GM12801 (cell line): ENCODE data around the gene CTNND2.

ENCODE experiments used
- CTCF ChIP-seq: IDR thresholded peaks from one replicate; pipeline ENCODE4 v1.5.1; 2011; ENCODE audit warnings: control low read depth; ENCODE audit not compliant: insufficient read length; ENCODE audit errors: extremely low read depth

Gene CTNND2

GRCh38 chr5:10958728-10959127 lies 945.5 kb downstream of the CTNND2 start:
- TF ChIP-seq CTCF, result no peak

GRCh38 chr5:10949856-10950630 lies 954.2 kb downstream of the CTNND2 start:
- TF ChIP-seq CTCF, result no peak

- TF ChIP-seq CTCF, result no peak
Measured at GRCh38 chr5:10946050-10946449, 958.2 kb downstream of the CTNND2 start.

GRCh38 chr5:10941900-10942299 lies 962.3 kb downstream of the CTNND2 start:
- no peak for TF ChIP-seq CTCF

GRCh38 chr5:10936081-10936855 lies 968.0 kb downstream of the CTNND2 start:
- no peak for TF ChIP-seq CTCF

GRCh38 chr5:10935536-10935935 lies 968.7 kb downstream of the CTNND2 start:
- TF ChIP-seq CTCF, result no peak

- TF ChIP-seq CTCF, result no peak
Measured at GRCh38 chr5:10934783-10935355, 969.4 kb downstream of the CTNND2 start.
